ENCODE data around the gene DGKI.

DNA sequence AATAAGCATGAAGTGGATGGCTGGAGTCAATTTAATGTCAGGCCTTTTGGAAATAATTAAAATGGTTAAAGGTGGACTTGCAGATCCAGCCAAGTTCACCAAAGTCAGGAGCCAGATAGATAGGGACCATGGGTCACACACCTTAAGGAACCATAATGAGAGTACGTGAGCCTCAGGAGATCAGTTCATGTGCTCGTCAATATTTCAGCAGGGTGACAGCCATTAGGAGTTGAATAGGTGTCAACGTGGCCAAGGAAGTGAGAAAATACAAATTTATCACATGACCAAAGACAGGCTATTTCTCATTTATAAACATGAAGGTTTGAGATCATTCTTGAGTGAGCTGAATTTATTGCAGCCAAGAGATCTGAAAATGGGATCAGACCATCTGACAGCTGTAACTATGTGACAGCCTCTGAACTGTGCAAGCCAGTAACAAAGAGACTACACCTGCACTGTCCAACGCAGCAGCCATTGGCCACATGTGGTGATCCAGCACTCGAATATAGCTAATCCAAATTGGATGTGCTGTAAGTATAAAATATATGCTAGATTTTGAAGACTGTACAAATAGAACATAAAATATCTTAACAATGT lies 253.6 kb downstream of the DGKI start:
- TF ChIP-seq EZH2phosphoT487 (IDR thresholded peaks at IDR 0.05; ENCODE audit: borderline replicate concordance, low read depth, low read length) = no peak
- TF ChIP-seq CTCF (conservative IDR thresholded peaks at IDR 0.05; ENCODE audit: low read length) = no peak
